GM21825 (cell line): ENCODE results near the gene MAST3.
"Not testable (repeated sequence)": the region's sequence is repeated elsewhere in the genome, so short reads cannot be mapped to it uniquely, and the experiment has no call there.

Source experiments
- ATAC-seq: cut with Tn5 transposase; IDR thresholded peaks from one replicate; pipeline ENCODE4 v1.9.1; 2021; ENCODE audit warnings: mild to moderate bottlenecking, moderate library complexity; ENCODE audit not compliant: unreplicated experiment

The MAST3 gene

GRCh38 chr19:18085702-18086457 is 11.7 kb upstream of the MAST3 start:
- ATAC-seq, result no peak

GRCh38 chr19:18086590-18087138 is 10.9 kb upstream of the MAST3 start, which contains the start of gene IL12RB1:
IL12RB1 (minus strand) TSS chr19:18086934; CDS start chr19:18086823, 111 bp downstream.
- ATAC-seq, result no peak

GRCh38 chr19:18089096-18089541 is 8.5 kb upstream of the MAST3 start:
- not testable (repeated sequence) for ATAC-seq

GRCh38 chr19:18089726-18090125 is 7.9 kb upstream of the MAST3 start:
- no peak for ATAC-seq

- no peak for ATAC-seq
These were observed 6.9 kb upstream of the MAST3 start for GRCh38 chr19:18090545-18091216.

- no peak for ATAC-seq
These were observed 6.4 kb upstream of the MAST3 start for GRCh38 chr19:18091217-18091608.

GRCh38 chr19:18093439-18094161 is 4.0 kb upstream of the MAST3 start:
- no peak for ATAC-seq

GRCh38 chr19:18096258-18096657 is 1.3 kb upstream of the MAST3 start:
- no peak for ATAC-seq

- no peak for ATAC-seq
These were observed 664 bp downstream of the MAST3 start for GRCh38 chr19:18097993-18098890.

- peak; percentile 51 for ATAC-seq
These were observed 1.5 kb downstream of the MAST3 start for GRCh38 chr19:18098891-18099622.

GRCh38 chr19:18099623-18099995 is 2.0 kb downstream of the MAST3 start:
- ATAC-seq, result no peak

GRCh38 chr19:18100710-18101109 is 3.1 kb downstream of the MAST3 start:
- ATAC-seq, result no peak

GRCh38 chr19:18101268-18101667 is 3.7 kb downstream of the MAST3 start:
- no peak for ATAC-seq

GRCh38 chr19:18102916-18103542 is 5.5 kb downstream of the MAST3 start:
- ATAC-seq, result no peak

- ATAC-seq, result no peak
These were observed 7.2 kb downstream of the MAST3 start for GRCh38 chr19:18104793-18105131.

GRCh38 chr19:18105259-18105658 is 7.7 kb downstream of the MAST3 start:
- not testable (repeated sequence) for ATAC-seq

- ATAC-seq, result no peak
These were observed 9.7 kb downstream of the MAST3 start for GRCh38 chr19:18107235-18107634.

GRCh38 chr19:18108897-18109296 is 11.3 kb downstream of the MAST3 start:
- no peak for ATAC-seq

GRCh38 chr19:18109341-18109732 is 11.8 kb downstream of the MAST3 start:
- ATAC-seq, result no peak
